Measurements from ENCODE around the gene PI4KA. TPM values are rescaled to one million over a fixed set of nuclear protein-coding genes. Genes with fewer than 3 reads are reported as not detected.
A peak's percentile ranks its signal among the peaks of the same experiment; 100 is the strongest.

The PI4KA gene
- total and polyA plus RNA-seq, 2 of the 13 experiments (the other 11 are each of a cell fraction or from before 2014, with no cell fraction given), result 27.4 to 56.4 TPM

DNA sequence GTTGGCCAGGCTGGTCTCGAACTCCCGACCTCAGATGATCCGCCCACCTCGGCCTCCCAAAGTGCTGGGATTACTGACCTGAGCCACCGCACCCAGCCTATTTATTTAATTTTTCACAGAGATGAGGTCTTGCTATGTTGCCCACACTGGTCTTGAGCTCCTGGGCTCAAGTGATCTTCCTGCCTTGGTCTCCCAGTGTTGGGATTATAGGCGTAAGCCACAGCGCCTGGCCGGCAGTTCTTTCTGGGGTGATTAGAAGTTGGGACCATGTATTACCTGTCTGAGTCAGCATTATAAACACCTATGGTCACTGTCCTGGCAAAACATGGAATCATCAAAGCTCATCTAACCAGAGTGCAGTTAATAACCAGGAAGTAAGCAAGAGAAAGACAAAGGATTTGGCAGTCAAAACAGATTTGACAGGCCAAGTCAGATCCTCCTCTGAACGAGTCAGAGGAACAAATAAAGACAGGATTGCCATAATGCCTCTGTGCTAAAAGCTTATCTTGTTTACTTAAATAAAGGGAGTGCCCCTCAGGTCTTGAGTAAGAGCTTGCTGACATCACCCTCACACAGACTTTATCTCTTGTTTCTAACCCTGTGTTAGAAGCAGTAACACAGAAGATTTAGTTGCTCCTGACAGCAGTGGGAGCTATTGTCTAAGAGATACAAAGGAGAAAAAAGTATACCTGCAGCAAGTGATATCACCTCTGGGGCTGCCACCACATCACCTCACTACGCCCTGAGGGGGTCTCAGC is 81.0 kb downstream of the PI4KA start (continued):
- TF ChIP-seq, protein P1, sequence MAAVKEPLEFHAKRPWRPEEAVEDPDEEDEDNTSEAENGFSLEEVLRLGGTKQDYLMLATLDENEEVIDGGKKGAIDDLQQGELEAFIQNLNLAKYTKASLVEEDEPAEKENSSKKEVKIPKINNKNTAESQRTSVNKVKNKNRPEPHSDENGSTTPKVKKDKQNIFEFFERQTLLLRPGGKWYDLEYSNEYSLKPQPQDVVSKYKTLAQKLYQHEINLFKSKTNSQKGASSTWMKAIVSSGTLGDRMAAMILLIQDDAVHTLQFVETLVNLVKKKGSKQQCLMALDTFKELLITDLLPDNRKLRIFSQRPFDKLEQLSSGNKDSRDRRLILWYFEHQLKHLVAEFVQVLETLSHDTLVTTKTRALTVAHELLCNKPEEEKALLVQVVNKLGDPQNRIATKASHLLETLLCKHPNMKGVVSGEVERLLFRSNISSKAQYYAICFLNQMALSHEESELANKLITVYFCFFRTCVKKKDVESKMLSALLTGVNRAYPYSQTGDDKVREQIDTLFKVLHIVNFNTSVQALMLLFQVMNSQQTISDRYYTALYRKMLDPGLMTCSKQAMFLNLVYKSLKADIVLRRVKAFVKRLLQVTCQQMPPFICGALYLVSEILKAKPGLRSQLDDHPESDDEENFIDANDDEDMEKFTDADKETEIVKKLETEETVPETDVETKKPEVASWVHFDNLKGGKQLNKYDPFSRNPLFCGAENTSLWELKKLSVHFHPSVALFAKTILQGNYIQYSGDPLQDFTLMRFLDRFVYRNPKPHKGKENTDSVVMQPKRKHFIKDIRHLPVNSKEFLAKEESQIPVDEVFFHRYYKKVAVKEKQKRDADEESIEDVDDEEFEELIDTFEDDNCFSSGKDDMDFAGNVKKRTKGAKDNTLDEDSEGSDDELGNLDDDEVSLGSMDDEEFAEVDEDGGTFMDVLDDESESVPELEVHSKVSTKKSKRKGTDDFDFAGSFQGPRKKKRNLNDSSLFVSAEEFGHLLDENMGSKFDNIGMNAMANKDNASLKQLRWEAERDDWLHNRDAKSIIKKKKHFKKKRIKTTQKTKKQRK (IDR thresholded peaks at IDR 0.05; ENCODE audit: low read length), result no peak
- TF ChIP-seq ZNF619 (CRISPR knock-in tag; IDR thresholded peaks at IDR 0.05), result no peak
- peak; percentile 57; the same call in 1 of the 2 replicates for TF ChIP-seq ZMAT3 (CRISPR knock-in tag; conservative IDR thresholded peaks at IDR 0.05)
- TF ChIP-seq, protein P2, sequence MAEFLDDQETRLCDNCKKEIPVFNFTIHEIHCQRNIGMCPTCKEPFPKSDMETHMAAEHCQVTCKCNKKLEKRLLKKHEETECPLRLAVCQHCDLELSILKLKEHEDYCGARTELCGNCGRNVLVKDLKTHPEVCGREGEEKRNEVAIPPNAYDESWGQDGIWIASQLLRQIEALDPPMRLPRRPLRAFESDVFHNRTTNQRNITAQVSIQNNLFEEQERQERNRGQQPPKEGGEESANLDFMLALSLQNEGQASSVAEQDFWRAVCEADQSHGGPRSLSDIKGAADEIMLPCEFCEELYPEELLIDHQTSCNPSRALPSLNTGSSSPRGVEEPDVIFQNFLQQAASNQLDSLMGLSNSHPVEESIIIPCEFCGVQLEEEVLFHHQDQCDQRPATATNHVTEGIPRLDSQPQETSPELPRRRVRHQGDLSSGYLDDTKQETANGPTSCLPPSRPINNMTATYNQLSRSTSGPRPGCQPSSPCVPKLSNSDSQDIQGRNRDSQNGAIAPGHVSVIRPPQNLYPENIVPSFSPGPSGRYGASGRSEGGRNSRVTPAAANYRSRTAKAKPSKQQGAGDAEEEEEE (CRISPR knock-in tag; IDR thresholded peaks at IDR 0.05; ENCODE audit: borderline replicate concordance), result no peak
- TF ChIP-seq ZFP82 (CRISPR knock-in tag; IDR thresholded peaks at IDR 0.05; ENCODE audit: borderline replicate concordance), result no peak
- TF ChIP-seq ZFP41 (CRISPR knock-in tag; IDR thresholded peaks at IDR 0.05; ENCODE audit: borderline replicate concordance), result no peak
- TF ChIP-seq BORCS8-MEF2B (CRISPR knock-in tag; IDR thresholded peaks at IDR 0.05), result no peak
- TF ChIP-seq KLF11 (CRISPR knock-in tag; IDR thresholded peaks at IDR 0.05), result no peak
- TF ChIP-seq TBP (CRISPR knock-in tag; IDR thresholded peaks at IDR 0.05), result no peak
- no peak for TF ChIP-seq ZSCAN21 (CRISPR knock-in tag; IDR thresholded peaks at IDR 0.05; ENCODE audit: borderline replicate concordance)
- peak; percentile 94 for TF ChIP-seq HDAC2 (CRISPR knock-in tag; IDR thresholded peaks at IDR 0.05)
- TF ChIP-seq SNAPC2 (CRISPR knock-in tag; IDR thresholded peaks at IDR 0.05), result peak; percentile 94
- no peak for TF ChIP-seq HNRNPL (IDR thresholded peaks at IDR 0.05; ENCODE audit: low read depth, low read length)
- TF ChIP-seq ZNF781 (CRISPR knock-in tag; IDR thresholded peaks at IDR 0.05; ENCODE audit: borderline replicate concordance, not compliant biosample characterization), result no peak
- TF ChIP-seq, protein P3, sequence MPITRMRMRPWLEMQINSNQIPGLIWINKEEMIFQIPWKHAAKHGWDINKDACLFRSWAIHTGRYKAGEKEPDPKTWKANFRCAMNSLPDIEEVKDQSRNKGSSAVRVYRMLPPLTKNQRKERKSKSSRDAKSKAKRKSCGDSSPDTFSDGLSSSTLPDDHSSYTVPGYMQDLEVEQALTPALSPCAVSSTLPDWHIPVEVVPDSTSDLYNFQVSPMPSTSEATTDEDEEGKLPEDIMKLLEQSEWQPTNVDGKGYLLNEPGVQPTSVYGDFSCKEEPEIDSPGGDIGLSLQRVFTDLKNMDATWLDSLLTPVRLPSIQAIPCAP (CRISPR knock-in tag; IDR thresholded peaks at IDR 0.05; ENCODE audit: low read depth), result no peak
- TF ChIP-seq ATF7-NPFF (CRISPR knock-in tag; IDR thresholded peaks at IDR 0.05; ENCODE audit: low read depth), result peak; percentile 51; the same call in 1 of the 2 replicates
- TF ChIP-seq ZSCAN9 (CRISPR knock-in tag; IDR thresholded peaks at IDR 0.05; ENCODE audit: borderline replicate concordance), result no peak; the same call in 1 of the 2 replicates
- TF ChIP-seq, protein P4, sequence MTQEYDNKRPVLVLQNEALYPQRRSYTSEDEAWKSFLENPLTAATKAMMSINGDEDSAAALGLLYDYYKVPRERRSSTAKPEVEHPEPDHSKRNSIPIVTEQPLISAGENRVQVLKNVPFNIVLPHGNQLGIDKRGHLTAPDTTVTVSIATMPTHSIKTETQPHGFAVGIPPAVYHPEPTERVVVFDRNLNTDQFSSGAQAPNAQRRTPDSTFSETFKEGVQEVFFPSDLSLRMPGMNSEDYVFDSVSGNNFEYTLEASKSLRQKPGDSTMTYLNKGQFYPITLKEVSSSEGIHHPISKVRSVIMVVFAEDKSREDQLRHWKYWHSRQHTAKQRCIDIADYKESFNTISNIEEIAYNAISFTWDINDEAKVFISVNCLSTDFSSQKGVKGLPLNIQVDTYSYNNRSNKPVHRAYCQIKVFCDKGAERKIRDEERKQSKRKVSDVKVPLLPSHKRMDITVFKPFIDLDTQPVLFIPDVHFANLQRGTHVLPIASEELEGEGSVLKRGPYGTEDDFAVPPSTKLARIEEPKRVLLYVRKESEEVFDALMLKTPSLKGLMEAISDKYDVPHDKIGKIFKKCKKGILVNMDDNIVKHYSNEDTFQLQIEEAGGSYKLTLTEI (CRISPR knock-in tag; conservative IDR thresholded peaks at IDR 0.05), result no peak
- no peak for TF ChIP-seq CBX2 (IDR thresholded peaks at IDR 0.05; ENCODE audit: low read depth, low read length)
- no peak for TF ChIP-seq CBX2 (CRISPR knock-in tag; IDR thresholded peaks at IDR 0.05; ENCODE audit: low read depth)
- TF ChIP-seq ZNF562 (CRISPR knock-in tag; IDR thresholded peaks at IDR 0.05; ENCODE audit: borderline replicate concordance), result no peak
- peak; percentile 79; the same call in 1 of the 2 replicates for TF ChIP-seq YEATS2 (CRISPR knock-in tag; IDR thresholded peaks at IDR 0.05; ENCODE audit: borderline replicate concordance)
- no peak for TF ChIP-seq JARID2 (CRISPR knock-in tag; IDR thresholded peaks at IDR 0.05; ENCODE audit: insufficient replicate concordance)

Measured in HepG2 (cell line).